GM19240 (cell line): Measurements from ENCODE around the gene OSBPL8.

ENCODE experiments used
- DNase-seq: peaks from one replicate; pipeline ENCODE4 v3.0.0; 2011; ENCODE audit warnings: low spot score; ENCODE audit not compliant: insufficient read length

Gene OSBPL8

GRCh38 chr12:76556368-76556767 lies 3.2 kb downstream of the OSBPL8 start:
- no peak for DNase-seq

DNA sequence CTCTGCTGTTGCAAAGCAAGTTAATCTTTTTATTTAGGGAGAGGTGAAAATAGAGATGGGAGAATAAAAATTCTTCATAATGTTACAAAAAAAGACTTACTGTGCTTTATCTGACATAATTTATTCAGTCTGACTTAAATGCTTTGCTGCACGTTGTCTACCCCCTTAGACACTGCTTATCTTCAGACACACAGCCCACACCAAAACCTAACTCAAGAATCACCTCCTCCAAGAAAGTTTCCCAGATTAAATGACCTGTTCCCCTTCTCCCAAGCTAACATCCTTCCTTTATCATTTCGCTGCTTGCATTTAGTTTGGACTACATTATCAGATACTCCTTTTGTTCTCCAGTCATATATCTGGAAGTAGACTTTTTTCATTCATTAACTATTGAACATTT lies 3.8 kb downstream of the OSBPL8 start:
- no peak for DNase-seq

DNA sequence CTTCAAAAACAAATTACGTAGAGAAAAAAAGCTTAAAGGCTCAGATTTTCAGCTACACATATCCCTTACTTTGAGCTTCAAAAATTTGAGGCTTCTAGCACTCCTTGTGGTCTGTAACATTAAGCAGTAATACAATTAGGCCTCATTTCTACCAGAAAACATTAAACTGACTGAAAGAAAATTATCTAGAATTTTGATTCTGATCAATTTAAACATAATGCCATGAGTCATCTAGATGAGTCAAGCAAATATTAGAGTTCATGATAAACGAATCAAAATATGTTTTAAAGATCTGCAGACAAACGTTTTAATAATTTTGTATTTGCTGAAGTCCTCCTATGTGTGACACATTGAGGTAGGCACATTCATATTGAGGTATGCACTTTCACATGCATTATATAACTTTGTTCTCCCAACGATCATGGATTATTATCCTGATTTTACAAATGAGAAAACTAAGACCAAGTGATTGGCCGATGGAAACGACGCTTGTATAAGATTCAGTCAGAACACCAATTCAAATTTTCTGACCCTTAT lies 4.3 kb downstream of the OSBPL8 start:
- no peak for DNase-seq

DNA sequence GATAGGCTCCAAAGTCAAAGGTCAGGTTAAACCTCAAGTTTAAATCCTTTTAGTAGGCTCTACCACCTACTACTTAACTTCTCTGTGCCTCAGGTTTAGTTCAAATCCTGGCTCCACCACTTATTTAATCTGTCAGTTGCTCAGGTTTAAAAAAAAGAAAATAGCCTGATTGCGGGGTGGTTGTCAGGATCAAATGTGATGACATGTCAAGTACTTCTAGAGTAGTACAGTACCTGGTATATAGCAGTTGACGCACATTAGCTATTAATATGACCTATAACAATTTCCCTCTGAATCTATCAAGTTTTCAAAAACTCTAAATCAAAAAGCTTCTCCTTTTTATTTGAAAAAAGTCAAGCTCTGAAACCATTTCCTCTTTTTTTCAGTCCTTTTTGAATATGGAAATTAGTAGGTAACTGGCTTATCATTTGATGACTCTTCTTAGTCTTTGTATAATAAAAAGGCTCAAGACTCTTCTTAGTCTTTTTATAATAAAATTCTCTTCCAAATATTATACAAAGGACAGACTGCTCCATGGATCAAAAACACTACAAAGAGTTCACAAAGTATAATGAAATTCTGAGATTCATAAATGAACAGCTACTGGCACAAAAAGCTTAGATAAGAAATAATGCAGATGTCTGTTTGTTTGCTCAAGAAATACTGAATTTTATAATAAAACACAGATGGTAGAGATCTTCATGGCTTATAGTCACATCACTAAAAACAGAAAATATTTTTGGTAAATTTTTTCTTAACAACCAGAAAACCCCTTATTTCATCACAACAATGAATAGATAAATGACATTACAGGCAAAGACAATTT lies 5.0 kb downstream of the OSBPL8 start:
- no peak for DNase-seq

- no peak for DNase-seq
Observed at GRCh38 chr12:76552343-76552938, 7.1 kb downstream of the OSBPL8 start.

- no peak for DNase-seq
Observed at GRCh38 chr12:76551482-76551888, 8.1 kb downstream of the OSBPL8 start.

GRCh38 chr12:76549131-76549530 lies 10.4 kb downstream of the OSBPL8 start:
- no peak for DNase-seq

DNA sequence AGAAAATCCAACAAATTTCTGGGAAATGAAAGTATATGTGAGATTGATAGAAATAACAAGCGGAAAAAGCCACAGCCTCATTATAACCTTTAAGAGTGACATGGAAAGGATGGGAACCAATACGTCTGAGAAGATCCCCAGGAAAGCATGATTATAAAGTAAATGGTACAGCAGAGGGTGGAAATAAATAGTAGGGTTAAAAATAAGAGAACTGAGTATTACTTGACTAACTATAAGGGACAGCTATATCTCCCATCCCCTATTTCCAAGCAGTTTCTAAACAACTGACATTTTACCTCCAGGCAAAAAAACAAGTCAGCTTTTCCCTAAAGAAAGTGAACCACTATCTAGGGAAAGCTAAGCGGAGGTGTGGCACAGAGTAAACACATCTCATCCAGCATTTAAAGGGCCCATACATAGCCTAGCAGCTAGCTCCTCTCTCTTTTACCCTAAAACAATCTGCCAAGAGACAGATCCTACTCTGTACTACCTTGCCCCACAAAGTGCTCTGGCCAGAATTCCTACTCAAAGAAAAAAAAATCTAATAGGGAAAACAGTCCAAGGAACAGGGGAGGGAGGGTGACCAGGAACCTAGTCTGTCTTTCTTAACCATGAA lies 11.2 kb downstream of the OSBPL8 start:
- no peak for DNase-seq

GRCh38 chr12:76547526-76547925 lies 12.0 kb downstream of the OSBPL8 start:
- DNase-seq = no peak

- DNase-seq = no peak
Observed at GRCh38 chr12:76546889-76547288, 12.7 kb downstream of the OSBPL8 start.

DNA sequence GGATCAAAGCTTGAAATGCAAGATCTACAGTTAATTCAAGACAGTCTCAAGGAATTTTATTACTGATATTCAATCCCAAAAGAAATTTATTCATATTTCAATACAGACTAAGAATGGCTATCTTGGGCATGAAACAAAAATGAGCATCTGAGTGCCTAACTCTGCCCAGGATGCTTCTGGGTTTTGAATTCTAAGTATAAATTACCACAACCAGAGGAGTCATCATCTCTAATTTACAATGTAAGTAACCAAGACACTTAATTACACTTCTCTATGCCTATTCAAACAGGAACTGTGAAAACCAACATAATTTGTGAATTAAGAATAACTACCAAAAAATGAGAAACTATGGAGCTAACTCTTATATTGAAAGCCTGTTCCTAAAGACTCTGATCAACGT lies 14.1 kb downstream of the OSBPL8 start:
- DNase-seq = no peak

DNA sequence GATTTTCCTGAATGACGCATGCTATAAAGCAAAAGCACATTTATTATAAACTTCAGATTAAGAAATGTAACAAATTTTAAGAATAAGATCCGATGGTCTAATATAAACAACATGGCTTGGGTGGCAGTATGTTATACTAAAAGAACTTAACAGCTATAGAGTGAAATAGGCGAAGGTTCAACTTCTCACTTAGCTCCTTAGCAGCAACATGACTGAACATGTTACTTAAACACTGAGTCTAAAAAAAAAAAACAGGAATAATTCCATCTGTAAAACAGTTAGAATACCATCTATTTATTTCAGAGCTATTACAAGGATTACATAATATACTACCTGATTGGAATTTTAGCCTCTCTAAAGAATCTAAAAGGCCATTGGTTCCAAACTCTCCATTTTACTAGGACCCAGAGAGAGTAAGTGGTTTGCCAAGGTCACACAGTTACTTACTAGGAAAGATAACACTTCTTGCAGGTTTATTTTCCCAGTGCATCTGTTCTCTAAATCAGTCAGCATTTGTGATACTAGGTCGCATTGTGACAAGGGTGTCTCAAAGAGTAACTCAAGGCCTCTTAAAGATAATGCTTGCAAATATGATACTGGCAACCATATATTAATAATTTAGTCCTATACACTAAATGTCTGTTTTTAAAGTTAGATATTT lies 14.8 kb downstream of the OSBPL8 start:
- DNase-seq = no peak

- no peak for DNase-seq
Observed at GRCh38 chr12:76543813-76544347, 15.7 kb downstream of the OSBPL8 start.

GRCh38 chr12:76542908-76543307 lies 16.7 kb downstream of the OSBPL8 start:
- no peak for DNase-seq

DNA sequence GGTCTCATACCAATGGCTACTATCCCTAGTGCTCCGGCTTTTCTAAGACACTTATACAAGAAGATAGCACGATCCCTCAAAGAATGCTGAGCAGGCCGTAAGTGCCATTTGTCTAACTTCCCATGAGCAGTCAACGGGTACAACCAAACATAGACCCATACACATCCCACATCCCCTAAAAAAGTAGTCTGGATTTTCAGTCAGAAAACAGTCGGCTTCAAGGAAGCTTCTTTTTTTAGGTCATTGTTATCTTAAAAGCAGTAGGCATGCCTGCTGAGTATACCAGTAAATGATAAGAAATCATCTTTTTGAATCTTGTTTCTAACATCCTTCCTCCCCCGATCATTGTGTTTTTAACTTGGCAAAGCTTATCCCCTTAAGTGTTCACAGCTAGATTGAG lies 19.8 kb downstream of the OSBPL8 start:
- no peak for DNase-seq

DNA sequence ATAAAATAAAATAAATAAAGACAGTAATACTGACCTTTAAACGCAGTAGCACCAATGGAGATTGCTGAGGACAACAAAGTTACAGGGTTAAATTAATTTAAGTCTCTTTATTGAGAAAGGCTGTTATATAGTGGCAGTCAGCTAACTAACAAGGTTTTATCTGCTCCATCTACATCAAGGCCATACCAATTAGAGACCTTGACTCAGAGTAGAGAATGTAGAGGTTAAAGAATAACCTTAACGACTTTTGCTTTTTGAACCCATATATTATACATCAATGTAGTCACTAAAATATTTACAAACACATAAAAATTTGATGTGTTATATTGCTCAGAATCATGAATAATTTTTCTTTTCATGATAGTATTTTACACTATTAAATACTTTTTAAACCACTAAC lies 21.6 kb downstream of the OSBPL8 start:
- DNase-seq = no peak

GRCh38 chr12:76536546-76536945 lies 23.0 kb downstream of the OSBPL8 start:
- no peak for DNase-seq

GRCh38 chr12:76535170-76535569 lies 24.4 kb downstream of the OSBPL8 start:
- DNase-seq = no peak

GRCh38 chr12:76533331-76533730 lies 26.2 kb downstream of the OSBPL8 start:
- DNase-seq = no peak

DNA sequence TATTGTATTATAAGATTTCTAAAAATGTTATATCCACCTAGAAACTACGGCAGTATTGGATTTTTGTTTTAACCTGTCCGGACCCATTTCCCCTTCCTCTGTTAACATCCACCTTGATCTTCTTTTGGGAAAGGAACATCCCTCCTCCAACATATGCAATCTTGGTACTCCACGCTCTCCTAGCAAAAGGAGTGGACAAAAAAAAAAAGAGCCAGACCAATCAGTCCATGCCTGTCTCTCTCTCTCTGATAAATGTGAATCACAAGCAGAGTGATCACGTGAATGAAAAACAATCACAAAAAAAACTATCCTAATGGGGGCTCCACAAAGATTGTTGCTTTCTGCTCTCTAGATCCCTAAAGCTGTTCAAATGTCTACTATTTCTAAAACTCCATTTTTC lies 27.1 kb downstream of the OSBPL8 start:
- no peak for DNase-seq

DNA sequence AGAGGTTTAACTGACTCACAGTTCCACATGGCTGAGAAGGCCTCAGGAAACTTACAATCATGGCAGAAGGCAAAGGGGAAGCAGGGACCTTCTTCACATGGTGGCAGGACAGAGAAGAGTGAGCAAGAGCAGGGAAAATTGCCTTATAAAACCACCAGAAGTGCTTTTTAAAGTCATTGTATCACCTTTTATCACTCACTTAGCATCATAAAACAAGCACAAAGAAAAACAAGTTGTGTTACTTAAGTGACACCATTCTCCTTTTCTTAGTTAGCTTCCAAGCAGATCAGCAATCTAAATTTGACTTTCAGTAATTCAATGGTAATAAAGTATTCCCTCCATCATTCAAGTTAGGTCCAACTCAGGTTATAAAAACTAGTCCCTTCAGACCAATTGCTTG lies 28.5 kb downstream of the OSBPL8 start:
- DNase-seq = no peak

- no peak for DNase-seq
Observed at GRCh38 chr12:76530516-76530915, 29.1 kb downstream of the OSBPL8 start.
